WTC11 (cell line): ENCODE results near the gene CIC.

Experiments
- CTCF ChIP-seq: fragments of 200-600 bp; IDR thresholded peaks from 2 replicates; pipeline ENCODE4 v1.8.0; 2022; ENCODE audit warnings: antibody characterized with exemption
- E2F1 ChIP-seq: sonication (generic); formaldehyde crosslinking; IDR thresholded peaks from 2 replicates; pipeline ENCODE4 v1.8.0; 2022; ENCODE audit warnings: mild to moderate bottlenecking, missing genetic modification reagents
- PRDM15 ChIP-seq: sonication (generic); formaldehyde crosslinking; IDR thresholded peaks from 2 replicates; pipeline ENCODE4 v1.8.0; 2022; ENCODE audit warnings: missing genetic modification reagents
- SMAD4 ChIP-seq: sonication (generic); formaldehyde crosslinking; IDR thresholded peaks from 2 replicates; pipeline ENCODE4 v1.8.0; 2022; ENCODE audit warnings: mild to moderate bottlenecking, missing genetic modification reagents
- SP1 ChIP-seq: sonication (generic); formaldehyde crosslinking; conservative IDR thresholded peaks from 2 replicates; pipeline ENCODE4 v1.8.1; 2022; ENCODE audit warnings: missing genetic modification reagents

- TF ChIP-seq CTCF (no peak), SMAD4 (CRISPR knock-in tag) (no peak), E2F1 (CRISPR knock-in tag) (no peak), PRDM15 (CRISPR knock-in tag) (no peak), SP1 (CRISPR knock-in tag) (no peak)
Measured at GRCh38 chr19:42247640-42248199, 21.3 kb upstream of the CIC start.
